Anterior cingulate cortex (tissue), 58 donors: ENCODE results near the gene HSF2BP.
"Not testable (repeated sequence)": the region's sequence is repeated elsewhere in the genome, so short reads cannot be mapped to it uniquely, and the experiment has no call there.

ENCODE experiments used
- DNase-seq, 58 donors: peaks; one replicate each; lab custom pipeline; 2025; lab: John Stamatoyannopoulos, UW

HSF2BP gene

DNA sequence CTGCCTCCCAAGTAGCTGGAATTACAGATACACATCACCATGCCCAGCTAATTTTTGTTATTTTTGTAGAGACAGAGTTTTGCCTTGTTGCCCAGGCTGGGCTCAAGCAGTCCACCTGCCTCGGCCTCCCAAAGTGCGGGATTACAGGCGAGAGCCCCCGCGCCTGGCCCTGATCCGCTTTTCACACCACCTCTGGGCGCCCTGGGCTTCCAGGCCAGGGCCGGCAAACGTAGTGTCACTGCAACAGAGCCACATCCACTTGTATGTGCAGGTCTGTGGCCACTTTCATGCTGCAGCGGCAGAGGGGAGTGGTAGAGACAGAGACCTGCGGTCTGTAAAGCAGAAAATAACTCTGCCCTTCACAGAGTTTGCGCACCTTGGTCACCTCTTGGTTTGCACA lies 29.6 kb upstream of the HSF2BP start:
- no peak for DNase-seq

DNA sequence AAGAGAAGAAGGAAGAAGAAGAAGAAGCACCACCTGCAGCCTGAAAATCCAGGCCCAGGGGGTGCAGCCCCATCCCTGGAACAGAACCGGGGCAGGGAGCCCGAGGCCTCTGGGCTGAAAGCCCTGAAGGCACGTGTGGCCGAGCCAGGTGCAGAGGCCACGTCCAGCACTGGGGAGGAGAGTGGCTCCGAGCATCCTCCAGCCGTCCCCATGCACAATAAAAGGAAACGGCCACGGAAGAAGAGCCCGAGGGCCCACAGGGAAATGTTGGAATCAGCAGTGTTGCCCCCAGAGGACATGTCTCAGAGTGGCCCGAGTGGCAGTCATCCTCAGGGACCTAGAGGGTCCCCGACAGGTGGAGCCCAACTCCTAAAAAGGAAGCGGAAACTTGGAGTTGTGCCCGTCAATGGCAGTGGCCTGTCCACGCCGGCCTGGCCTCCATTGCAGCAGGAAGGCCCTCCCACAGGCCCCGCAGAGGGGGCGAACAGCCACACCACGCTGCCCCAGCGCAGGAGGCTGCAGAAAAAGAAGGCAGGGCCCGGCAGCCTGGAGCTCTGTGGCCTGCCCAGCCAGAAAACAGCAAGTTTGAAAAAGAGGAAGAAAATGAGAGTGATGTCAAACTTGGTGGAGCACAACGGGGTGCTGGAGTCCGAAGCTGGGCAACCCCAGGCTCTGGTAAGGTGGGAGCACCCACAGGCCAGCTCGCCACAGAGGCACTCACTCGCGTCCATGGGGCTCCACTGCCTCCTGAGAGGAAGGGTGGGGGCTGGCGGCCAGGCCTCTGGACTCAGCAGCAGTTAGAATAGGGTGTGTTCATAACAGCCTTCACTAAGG lies 28.5 kb upstream of the HSF2BP start:
- DNase-seq: no peak

DNA sequence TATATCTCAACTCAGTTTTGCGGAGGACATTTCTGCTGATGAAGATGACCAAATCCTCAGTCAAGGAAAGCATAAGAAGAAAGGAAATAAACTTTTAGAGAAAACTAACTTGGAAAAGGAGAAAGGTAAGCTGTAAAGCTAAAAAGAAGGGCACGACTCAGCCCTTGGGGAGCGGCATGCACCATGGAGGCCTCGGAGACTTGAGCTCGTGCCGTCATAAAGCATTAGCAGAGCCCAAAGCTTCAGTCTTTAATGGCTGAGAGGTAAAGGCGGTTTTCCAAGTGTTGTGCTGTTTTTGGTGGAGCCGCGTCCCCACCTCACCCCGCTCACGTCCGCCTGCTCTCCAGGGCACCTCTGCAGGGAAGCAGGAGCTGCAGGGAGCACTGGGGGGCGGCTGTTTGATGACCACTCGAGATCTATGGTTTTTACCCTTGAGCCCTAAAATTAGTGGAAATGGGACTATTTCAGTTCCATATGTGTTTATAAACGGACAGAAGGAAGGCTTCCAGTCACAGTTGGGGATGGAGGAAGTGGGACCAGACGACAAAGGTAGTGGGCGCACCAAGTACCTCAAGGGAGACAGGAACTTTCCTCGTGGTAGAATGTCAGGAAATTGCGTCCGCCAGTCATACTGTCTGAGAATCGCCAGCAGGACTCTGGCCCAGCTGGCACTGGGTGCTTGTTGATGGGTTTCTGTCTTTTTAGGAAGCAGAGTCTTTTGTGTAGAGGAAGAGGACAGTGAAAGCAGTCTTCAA lies 27.7 kb upstream of the HSF2BP start:
- DNase-seq: peak in 1 of 58 donors; percentile 27

DNA sequence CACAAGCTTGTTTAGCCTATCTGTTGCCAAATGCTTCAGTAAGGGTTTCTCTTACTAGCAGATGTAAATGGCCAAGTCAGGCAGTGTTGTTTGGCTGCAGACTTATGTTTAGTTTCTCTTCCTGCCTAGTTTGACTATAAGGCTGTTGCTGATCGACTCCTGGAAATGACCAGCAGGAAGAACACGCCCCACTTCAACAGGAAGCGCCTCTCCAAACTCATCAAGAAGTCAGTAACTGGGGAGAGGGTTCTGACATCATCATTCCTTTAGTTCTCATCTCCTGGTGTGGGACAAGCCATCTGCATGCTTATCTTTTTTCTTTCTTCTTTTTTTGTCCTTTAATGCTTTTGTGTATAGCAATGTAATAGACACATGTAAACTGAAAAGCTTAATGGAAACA lies 25.1 kb upstream of the HSF2BP start:
- DNase-seq: no peak

DNA sequence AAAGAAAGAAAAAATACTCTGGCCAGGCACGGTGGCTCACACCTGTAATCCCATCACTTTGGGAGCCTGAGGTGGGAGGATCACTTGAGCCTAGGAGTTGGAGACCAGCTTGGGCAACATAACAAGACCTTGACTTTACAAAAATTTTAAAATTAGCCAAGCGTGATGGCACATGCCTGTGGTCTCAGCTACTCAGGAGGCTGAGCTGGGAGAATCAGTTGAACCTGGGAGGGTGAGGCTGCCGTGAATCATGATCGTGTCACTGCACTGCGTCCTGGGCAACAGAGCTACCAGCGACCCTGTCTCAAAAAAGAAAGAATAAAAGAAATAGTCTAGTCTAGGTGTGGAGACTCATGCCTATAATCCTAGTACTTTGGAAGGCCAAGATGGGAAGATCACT lies 22.4 kb upstream of the HSF2BP start:
- no peak for DNase-seq

DNA sequence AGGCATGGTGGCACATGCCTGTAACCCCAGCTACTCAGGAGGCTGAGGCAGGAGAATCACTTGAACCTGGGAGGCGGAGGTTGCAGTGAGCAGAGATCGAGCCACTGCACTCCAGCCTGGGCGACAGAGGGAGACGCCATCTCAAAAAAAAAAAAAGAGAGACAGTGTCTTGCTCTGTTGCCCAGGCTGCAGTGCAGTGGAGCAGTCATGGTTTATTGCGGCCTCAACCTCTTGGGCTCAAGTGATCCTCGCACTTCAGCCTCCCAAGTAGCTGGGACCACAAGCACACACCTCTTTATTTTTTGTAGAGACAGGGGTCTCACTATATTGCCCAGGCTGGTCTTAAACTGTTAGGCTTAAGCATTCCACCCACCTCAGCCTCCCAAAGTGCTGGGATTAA lies 21.1 kb upstream of the HSF2BP start:
- DNase-seq: not testable (repeated sequence)

DNA sequence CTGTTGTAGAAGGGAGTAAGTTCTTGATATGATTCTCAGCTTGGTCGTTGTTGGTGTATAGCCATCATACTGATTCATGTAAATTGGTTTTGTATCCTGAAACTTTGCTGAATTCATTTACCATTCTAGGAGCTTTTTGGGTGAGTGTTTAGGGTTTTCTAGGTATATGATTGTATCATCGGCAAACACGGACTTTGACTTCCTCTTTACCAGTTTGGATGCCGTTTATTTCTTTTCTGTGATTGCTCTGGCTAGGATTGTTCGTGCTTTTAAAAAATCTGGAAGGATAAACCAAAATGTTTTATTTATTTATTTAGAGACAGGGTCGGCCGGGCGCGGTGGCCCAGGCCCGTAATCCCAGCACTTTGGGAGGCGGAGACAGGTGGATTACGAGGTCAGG lies 20.7 kb upstream of the HSF2BP start:
- no peak for DNase-seq

DNA sequence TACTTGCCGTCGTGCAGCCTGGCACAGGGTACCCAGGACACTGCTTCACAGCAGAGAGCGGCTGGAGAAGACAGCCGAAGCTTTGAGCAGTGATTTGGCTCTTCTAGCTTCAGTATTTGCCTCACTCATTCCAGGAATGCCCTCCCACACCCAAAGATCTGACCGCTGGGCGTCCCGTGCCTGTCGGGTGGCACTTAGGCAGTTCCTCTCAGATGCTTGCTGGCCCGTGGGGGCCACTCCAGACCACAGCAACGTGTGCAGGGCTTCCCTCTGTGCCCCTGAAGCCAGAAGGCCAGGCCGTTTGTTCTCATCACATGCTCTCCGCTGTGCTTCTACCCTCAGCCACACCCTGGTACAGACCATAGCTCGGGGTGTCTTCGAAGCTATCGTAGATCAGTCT lies 17.1 kb upstream of the HSF2BP start:
- DNase-seq: no peak

DNA sequence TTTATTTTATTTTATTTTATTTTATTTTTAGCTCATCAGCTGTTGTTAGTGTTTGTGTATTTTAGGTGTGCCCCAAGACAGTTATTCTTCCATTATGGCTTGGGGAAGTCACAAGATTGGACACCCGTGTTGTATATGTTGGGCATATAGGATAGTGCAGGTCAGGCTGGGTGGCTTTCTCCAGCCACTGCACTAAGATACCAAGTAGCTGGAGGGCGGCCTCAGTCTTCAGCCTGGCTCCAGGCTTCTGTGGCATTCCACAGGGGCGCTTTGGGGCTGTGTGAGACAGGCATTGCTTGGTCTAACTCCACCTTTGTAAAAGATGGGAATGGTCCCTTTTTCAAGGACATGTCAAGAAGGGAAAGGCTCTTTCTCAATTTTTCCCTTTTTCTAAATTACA lies 16.6 kb upstream of the HSF2BP start:
- no peak for DNase-seq

DNA sequence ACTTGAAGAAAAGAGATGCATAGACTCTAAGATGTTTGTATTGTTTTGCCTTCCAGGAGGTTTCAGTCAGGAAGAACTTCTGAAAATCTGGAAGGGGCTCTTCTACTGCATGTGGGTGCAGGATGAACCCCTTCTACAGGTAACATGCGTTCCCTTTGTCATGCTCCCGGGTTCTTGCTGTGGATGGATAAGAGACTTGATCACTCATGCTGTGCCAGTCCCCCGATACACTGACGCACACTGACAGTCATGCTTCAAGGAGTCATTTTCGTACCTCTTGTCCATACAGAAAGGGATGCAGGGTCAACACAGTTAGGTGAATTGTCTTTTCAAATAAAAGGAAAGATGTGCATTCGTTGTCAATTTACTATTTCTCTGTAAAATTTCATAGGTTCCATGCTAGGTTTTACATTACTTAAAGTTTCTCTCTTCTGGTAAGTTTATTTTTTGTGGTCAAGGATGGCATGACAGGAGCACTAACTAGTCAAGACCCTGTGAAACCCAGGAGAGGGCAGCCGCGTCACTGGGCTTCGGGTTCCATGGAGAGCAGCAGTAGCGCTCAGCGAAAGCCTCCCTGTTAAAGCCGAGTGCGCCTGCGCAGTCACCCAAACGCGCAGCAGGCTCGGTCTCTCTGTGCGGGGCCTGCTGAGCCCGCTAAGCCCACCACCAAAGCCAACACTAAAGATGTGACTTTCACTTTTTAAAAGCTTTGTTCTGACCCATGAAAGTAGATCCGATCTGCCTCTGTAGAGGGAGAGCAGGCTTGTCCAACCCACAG lies 10.7 kb upstream of the HSF2BP start:
- DNase-seq: no peak

DNA sequence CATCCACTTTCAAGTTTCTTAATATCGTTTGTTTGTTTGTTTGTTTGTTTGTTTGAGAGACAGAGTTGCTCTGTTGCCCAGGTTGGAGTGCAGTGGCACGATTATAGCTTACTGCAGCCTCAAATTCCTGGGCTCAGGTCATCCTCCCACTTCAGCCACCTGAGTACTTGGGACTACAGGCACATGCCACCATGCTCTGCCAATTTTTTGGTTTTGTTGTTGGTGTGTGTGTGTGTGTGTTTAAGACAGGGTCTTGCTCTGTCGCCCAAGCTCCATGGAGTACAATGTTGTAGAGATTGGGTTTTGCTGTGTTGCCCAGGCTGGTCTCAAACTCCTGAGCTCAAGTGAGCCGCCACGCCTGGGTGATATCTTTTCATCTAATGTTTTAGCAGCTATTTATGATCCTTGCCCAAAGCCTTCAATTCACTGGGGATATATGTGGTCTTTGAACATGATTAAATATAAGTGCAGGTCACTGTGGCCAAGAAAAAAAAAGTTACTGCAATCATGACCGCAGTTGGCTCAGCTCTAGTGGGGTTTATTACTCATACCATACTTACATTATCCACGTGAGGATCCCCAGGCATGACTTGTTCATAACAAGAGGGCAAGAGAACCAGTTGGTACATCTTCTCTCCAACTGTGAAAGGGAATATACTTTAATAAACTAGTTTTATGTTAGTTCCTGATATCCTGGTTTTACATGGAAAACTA lies 8.1 kb upstream of the HSF2BP start:
- no peak for DNase-seq

DNA sequence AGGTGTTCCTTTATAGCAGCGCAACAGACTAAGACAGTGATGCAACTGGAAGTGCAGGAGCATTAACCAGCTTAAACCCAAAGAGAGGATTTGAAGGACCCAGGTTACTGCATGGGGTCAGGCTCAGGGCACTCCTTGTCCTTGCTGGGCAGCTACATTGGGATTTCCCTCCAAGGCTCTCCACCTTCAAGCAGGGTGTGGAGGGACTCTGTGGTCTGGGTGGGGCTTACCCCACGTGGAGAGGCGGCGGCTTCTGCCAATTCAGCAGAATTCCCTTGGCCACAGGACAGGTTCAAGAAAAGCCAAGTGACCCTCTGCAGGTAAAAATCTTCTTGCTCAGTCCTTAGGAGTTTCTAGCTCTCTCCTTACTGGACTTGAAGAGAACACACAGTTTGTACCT lies 6.6 kb upstream of the HSF2BP start:
- DNase-seq: no peak

DNA sequence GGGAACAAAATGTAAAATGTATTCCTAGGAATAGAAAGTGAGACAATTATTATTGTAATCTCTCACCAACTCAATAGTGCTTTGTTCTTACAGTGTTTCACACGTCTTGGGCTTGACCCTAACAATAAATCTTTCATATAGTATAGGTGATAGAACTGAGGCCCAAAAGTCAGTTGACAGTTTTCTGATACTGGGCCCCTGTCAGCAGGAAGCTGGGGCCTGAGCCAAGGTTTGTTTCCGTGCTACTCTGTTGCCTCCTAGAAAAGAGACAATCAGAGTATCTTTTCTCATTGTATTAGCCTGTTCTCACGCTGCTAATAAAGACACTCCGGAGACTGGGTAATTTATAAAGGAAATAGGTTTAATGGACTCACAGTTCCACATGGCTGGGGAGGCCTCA lies 5.1 kb upstream of the HSF2BP start:
- DNase-seq: peak in 1 of 58 donors; percentile 2

DNA sequence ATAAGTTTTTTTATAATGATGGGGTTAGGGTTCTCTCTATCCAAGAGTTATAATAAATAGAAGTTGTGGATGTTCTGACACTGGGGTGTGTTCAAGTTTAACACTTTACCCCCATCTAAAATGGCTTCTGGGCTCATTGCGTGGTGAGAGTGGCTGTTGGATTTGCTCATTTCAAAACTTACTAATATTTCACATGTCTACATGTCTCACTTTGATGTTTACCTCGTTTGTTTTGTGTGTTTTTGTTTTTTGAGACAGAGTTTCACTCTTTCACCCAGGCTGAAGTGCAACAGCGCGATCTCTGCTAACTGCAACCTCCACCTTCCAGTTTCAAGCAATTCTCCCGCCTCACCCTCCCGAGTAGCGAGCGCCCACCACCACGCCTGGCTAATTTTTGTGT lies 3.7 kb upstream of the HSF2BP start:
- DNase-seq: no peak

DNA sequence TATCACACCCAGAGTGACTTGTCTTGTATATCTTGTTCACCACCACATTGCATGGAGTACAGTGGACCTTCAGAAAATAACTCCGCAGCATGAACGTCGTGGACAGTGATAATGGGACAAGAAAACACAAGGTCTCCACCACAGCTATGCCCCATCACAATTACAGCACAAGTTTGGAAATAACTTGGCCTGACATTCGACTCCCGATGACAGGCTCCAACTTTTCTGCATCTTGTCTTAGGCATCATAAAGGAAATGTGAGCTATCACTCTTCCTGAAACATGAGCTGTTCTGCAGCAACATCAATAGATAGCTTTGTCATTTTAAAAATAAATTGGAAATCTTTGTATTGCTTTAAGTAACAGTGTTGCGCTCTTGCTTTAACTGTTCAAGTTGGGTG lies 3.0 kb upstream of the HSF2BP start:
- no peak for DNase-seq

DNA sequence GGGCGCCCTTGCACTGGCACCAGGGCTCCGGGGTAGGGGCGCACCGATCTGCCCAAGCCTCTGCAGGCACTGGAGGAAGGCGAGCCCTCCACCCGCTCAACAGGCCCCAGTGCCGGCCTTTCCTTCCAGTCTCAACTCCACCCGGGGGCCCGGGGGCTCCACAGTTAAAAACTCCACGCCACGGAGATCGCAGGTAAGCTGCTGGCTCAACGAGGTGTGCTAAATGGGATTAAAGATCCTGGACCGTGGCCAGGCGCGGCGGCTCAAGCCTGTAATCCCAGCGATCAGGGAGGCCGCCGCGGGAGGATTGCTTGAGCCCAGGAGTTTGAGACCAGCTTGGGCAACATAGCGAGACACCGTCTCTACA lies 536 bp downstream of the HSF2BP start:
- DNase-seq: peak in 1 of 58 donors; percentile 45

DNA sequence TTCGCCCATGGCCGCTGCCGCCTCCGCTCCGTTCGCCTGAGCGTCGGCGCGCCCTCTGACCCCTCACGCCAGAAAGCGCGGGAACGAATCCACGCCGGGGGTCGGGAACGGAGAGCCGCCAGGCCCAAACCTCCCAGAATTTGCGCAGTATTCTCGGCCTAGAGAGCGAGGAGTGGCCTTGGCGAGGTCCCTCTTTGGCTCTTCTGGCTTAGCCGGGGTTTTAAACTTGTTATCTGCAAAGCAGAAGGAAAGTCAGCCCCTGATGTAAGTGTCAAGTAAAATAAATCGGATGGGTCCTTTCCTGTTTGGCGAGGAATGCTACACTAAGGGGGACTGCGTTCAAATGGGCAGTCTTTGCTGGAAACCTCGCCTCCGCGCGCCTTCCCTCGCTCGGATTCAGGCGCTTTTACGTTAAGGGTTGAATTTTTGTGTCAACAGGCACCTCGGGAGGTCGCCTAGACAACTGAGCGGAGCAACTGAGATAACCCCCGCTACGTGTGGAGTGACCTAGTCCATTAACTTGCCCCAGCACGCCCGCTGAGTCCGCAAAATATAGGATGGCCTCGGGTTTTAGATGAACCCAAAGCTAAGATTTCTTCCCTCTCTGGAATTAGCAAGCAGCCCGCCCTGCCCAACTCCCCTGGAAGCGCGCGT lies 1.1 kb downstream of the HSF2BP start:
- DNase-seq: no peak

DNA sequence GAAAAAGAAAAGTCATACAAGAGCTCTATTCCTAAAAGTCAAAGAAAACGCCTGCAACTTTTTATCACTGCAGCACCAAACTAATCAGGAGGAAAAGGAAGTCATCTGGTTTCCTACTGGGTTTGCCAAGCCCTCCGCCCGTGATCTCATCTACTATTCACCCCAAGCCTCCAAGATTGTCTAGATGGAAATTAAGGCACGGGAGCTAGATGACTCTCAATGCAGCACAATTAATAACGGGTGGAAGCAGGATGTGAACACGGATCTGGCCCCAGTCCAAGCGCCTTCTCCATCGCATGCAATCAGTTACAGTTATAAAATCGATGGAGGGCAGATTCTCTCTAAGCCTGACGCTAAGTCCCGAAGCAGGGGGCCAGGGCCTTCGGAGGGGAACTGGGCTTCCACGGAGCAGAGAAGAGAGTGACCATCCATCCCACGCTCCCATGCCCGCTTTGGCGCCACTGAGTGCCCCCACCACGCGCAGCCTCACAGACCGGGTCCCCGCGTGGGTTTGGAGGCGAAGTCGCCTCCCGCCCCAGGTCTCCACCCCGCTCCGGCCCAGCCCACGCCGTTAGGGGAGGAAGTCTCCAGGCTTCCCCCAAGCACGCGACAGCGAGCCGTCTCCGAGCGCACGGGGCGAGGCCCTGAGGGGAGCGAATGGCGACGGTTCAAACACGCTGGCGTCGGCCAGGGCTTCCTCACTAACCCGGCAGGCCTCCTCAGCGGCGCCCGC lies 1.8 kb downstream of the HSF2BP start:
- no peak for DNase-seq

DNA sequence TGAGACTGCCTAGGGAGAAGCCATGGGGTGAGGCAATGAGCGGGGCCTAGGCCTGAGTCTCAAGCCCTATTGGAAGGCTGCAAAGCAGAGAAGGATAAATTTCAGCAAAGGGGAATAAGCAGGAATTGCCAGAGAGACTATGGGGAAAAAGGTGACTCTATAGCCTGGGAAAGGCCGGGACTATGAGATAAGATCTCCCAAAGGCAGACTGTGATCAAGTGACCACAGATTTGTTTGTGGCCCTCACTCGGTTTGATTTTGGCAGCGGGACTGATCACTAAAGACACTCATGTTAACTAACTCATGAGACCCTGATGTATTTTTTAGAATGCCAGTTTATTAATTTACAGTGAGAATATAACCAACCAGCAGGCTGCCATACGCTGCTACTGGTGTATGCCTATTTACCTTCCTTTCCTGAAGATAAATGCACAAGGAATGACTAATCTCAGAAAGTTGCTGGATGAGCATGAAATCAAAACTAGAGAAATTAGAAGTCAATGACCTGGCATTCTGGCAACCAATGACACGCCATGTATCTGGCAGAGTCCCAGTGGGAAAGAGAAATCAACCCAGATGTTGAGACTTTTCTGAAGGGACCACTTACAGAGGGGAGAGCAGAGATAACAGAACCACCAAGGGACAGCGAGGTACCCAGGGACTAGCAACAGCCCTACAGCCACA lies 4.3 kb downstream of the HSF2BP start:
- DNase-seq: no peak
